GM19328 (cell line): Measurements from ENCODE around the gene ASIC1.

ENCODE experiments used
- ATAC-seq: cut with Tn5 transposase; IDR thresholded peaks from one replicate; pipeline ENCODE4 v1.9.1; 2021; ENCODE audit warnings: mild to moderate bottlenecking, moderate library complexity; ENCODE audit not compliant: unreplicated experiment

The ASIC1 gene

GRCh38 chr12:50105913-50106450, 48.6 kb downstream of the ASIC1 start:
- no peak for ATAC-seq

GRCh38 chr12:50106907-50107306, 49.5 kb downstream of the ASIC1 start:
- no peak for ATAC-seq

GRCh38 chr12:50107416-50108268, 50.2 kb downstream of the ASIC1 start:
- no peak for ATAC-seq

GRCh38 chr12:50109319-50109718, 51.9 kb downstream of the ASIC1 start:
- no peak for ATAC-seq

GRCh38 chr12:50110127-50110761, 52.8 kb downstream of the ASIC1 start:
- no peak for ATAC-seq

GRCh38 chr12:50110762-50111351, 53.5 kb downstream of the ASIC1 start:
- ATAC-seq: no peak

- no peak for ATAC-seq
Measured at GRCh38 chr12:50111395-50111692, 53.9 kb downstream of the ASIC1 start.

GRCh38 chr12:50111693-50112455, 54.5 kb downstream of the ASIC1 start, which contains the start of gene COX14:
Gene COX14, plus strand, starts transcription at chr12:50112236. Its CDS starts 7,808 bp downstream, at chr12:50120044.
- ATAC-seq: peak; percentile 86

- ATAC-seq: no peak
Measured at GRCh38 chr12:50112456-50113218, 55.2 kb downstream of the ASIC1 start.

- ATAC-seq: no peak
Measured at GRCh38 chr12:50117057-50117622, 59.7 kb downstream of the ASIC1 start.

GRCh38 chr12:50119387-50119786, 62.0 kb downstream of the ASIC1 start:
- ATAC-seq: no peak

GRCh38 chr12:50120521-50120920, 63.1 kb downstream of the ASIC1 start:
- no peak for ATAC-seq

- no peak for ATAC-seq
Measured at GRCh38 chr12:50120953-50121352, 63.6 kb downstream of the ASIC1 start.

- no peak for ATAC-seq
Measured at GRCh38 chr12:50121641-50122040, 64.2 kb downstream of the ASIC1 start.

GRCh38 chr12:50123203-50123602, 65.8 kb downstream of the ASIC1 start:
- ATAC-seq: no peak

GRCh38 chr12:50127546-50127945, 70.2 kb downstream of the ASIC1 start:
- ATAC-seq: no peak

- no peak for ATAC-seq
Measured at GRCh38 chr12:50129290-50129689, 71.9 kb downstream of the ASIC1 start.

- ATAC-seq: no peak
Measured at GRCh38 chr12:50132505-50133135, 75.2 kb downstream of the ASIC1 start.
